RWPE1 (cell line): Measurements from ENCODE around the gene INHBA.

Experiments used
- CTCF ChIA-PET: fragments of 350-600 bp; sonication (Branson Sonifier 250); formaldehyde crosslinking; extraction: SDS; loops from one replicate; lab custom pipeline; 2021; lab: Yijun Ruan, JAX
- POLR2A ChIA-PET: fragments of 400-600 bp; formaldehyde crosslinking; extraction: SDS; loops from one replicate; lab custom pipeline; 2020; ENCODE audit warnings: antibody characterized with exemption; ENCODE audit not compliant: low non-redundant PET; lab: Yijun Ruan, JAX
- DNase-seq: peaks from one replicate; pipeline ENCODE4 v3.0.0; 2012; ENCODE audit warnings: low spot score
- H3K27ac ChIP-seq: fragments of 450-650 bp; 2 replicates; pipeline ENCODE4 v1.5.1; 2017
- TF ChIP-seq, protein P1 (sequence below): fragments of 450-650 bp; conservative IDR thresholded peaks from 2 replicates; pipeline ENCODE4 v1.5.1; 2017; ENCODE audit warnings: low read depth, mild to moderate bottlenecking

The INHBA gene

DNA sequence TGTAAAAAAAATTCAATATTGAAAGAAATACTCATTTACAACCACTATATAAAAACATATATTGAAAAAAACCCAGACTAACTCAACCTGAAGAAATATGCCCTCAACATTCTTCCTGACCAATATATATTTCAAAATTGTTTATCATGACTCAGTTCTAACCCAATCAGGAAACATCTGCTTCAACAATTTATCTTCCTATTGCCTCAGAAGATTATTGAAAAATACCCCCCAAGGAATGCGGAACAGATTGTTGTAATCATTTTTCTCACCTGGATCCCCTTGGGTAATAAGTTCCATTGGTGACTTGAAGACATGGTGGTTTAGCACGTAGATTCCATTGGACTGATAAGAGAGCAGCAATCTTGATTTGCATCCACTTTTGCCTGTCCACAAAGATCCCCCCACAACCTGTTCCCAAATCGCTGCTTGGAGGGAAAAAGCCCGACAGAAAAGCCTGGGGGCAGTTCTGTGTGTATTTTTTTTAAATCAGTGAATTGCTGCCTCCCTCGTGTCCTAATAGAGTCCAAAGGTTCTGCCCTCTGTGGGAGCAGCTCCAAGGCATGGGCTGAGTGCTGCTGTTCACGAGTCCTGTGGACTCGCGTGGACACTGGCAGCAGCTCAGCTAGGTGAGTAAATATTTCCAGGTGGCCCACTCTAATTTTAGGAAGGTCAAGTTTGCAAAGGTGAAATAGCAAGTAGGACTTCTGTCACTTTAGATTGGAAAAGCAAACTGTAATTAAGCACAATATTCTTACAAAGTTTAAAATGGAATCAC, 5.9 kb upstream of the INHBA start:
- DNase-seq = no peak
- CTCF ChIA-PET = interaction anchor here (0.6 kb wide), 1 partner anchor 706 kb away, joined by 3 read pairs; no protein-coding TSS in a partner anchor
- TF ChIP-seq, protein P1, sequence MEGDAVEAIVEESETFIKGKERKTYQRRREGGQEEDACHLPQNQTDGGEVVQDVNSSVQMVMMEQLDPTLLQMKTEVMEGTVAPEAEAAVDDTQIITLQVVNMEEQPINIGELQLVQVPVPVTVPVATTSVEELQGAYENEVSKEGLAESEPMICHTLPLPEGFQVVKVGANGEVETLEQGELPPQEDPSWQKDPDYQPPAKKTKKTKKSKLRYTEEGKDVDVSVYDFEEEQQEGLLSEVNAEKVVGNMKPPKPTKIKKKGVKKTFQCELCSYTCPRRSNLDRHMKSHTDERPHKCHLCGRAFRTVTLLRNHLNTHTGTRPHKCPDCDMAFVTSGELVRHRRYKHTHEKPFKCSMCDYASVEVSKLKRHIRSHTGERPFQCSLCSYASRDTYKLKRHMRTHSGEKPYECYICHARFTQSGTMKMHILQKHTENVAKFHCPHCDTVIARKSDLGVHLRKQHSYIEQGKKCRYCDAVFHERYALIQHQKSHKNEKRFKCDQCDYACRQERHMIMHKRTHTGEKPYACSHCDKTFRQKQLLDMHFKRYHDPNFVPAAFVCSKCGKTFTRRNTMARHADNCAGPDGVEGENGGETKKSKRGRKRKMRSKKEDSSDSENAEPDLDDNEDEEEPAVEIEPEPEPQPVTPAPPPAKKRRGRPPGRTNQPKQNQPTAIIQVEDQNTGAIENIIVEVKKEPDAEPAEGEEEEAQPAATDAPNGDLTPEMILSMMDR = no peak
- H3K27ac ChIP-seq = no peak overlapping the region
- POLR2A ChIA-PET = no interaction called here

DNA sequence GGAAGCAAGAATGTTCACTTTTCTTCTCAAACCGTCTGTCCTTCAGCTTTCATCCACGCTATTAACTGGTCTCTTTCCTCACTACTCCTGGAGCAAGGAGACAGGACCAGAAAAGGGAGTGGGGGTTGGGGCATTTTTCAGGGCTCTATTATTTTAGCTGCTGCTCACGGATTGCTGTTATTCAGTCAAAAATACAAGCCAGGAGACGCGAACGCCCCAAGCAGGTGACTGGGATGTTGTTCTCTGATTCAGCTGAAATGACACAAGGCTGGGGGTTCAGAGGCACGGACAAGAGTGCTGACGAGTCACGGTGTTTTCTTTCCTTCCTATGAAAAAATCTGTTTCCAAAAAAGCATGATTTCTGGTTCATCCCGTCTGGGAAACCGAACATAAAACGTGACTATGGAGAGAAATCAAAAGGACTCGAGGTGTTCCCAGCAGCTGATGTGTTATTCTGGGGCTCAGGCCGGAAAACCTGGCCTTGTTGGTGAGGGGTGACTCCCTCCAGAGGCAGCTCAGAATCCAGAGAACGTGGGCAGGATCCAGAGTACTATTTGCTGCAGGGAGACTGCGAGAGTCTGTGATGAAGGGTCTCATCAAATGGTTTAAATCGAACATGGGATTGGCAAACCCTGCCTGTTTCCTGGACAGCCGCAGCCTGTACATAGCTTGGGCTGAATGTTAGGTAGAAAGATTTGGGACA, 3.5 kb upstream of the INHBA start:
- no peak overlapping the region for H3K27ac ChIP-seq
- ChIA-PET CTCF (interaction anchor here (0.6 to 3.7 kb wide), 10 partner anchors 8 to 1372 kb away, joined by 3 to 24 read pairs (median 6); no protein-coding TSS in a partner anchor), POLR2A (no interaction called here)
- TF ChIP-seq, protein P1 = no peak
- DNase-seq = no peak

DNA sequence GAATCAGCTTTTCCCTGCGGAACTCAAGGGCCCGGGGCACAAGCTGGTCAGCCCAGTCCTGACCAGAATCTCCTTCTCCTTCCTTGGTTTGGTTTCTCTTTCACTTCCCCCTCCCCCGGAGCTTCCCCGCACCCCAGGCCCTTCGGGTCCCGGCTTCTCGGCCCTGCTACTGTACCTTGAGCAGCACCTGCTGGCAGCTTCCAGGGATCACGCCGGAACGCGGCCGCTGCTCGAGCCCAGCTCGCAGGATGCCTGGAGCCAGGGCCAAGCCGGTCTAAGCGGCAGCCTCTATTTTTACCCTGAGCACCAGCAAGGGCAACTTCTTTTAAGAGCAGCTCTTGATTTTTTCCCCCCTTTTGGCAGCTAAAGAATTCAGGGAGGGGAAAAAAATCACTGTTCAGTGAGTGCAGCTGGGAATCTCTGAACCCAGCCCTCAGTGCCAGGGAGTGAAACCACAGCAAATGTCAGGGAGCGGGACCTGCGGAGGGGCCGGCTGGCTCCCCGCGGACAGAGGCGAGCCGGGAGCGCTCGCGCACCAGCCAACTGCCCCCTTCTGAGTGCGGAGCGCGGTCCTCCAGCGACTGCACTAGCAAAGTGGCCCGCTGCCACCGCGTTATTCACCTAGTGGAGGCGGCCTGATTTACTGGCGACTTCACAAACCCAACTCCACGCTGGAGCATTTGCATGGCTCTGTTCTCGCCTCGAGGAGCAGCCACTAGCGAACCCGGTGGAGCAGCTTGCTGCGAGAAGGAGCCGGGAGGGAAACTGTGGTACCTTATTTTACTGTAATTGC, 2.4 kb upstream of the INHBA start:
- CTCF ChIA-PET = interaction anchor here (0.5 to 3.7 kb wide), 24 partner anchors 9 to 1470 kb away, joined by 3 to 24 read pairs (median 4); no protein-coding TSS in a partner anchor
- TF ChIP-seq, protein P1 = peak; percentile 98
- DNase-seq = peak; percentile 93
- H3K27ac ChIP-seq = peak overlapping the region; percentile 67
- POLR2A ChIA-PET = interaction anchor here (0.6 kb wide), 1 partner anchor 1500 kb away, joined by 3 read pairs; no protein-coding TSS in a partner anchor

DNA sequence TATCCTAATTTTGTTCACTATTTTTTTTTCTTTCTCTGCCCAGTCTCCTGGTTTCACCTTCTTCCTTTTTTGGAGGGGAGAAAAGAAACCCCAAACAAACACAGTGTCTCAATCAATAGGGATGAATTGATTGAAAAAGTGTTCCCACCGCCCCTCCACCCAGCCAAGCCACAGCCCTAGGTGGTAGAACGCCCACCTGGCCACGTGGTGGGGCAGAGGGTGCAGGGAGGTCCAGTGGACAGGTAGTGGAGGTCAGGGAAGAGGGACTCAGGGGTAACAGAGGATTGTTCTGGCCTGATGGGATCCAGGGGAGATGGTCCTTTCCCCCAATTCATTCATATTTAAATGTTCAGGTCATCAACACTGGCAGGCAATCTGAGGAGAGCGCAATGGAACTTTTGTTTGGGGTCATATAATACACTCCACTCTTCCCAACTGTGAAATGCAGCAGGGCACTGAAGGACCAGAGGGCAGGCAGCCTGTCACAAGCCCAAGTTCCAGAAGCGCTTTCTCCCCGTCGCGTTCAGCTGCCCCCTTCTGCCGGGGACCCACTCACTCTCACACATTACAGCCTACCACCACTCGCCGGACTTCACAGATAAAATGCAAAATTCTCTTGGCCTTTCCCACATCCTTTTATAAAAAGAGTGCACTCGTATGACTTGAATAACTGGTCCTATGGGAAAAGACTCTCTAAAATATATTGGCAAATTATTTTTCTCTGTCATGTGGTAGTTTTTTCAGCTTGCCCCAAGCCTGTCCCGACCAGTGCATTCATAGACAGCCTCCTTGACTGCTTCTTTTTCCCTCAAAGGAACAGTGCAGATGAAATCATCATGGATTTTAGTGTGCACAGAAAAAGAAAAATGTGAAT, 1.6 kb downstream of the INHBA start:
- no peak overlapping the region for H3K27ac ChIP-seq
- POLR2A ChIA-PET = no interaction called here
- DNase-seq = no peak
- TF ChIP-seq, protein P1 = no peak
- CTCF ChIA-PET = interaction anchor here (0.7 kb wide), 1 partner anchor 244 kb away, joined by 4 read pairs; no protein-coding TSS in a partner anchor

DNA sequence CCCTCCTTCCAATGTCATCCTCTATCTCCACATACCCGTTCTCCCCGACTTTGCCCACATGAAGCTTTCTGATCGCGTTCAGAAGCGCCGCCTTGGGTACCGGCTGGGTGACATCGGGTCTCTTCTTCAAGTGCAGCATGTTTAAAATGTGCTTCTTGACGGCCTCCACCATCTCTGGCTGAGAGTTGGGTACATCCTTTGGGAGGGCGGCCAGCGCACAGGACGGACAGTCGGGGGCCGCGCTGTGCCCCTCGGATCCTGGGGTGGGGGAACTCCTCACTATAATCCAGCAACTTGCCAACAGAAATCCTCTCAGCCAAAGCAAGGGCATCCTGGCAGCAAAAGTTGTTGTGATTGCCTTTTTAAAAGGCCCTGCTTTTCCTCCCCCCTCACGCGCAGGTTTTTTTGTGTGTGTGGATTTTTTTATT, 2.8 kb downstream of the INHBA start:
- H3K27ac ChIP-seq = peak overlapping the region; percentile 43
- no peak for DNase-seq
- TF ChIP-seq, protein P1 = no peak
- CTCF ChIA-PET = no interaction called here
- POLR2A ChIA-PET = no interaction called here
